ENCODE data around the gene NFIC.
"Not testable (repeated sequence)": the region's sequence is repeated elsewhere in the genome, so short reads cannot be mapped to it uniquely, and the experiment has no call there.

Gene NFIC

GRCh38 chr19:3328743-3329142 is 37.6 kb upstream of the NFIC start:
- no peak overlapping the region for H3K27ac ChIP-seq (ENCODE audit: low read depth, low read length)
- peaks cover 6% of the 10 kb centered on the region for H3K4me1 ChIP-seq (ENCODE audit: insufficient read depth, low read length)
- no peaks in the 10 kb centered on the region for H3K27me3 ChIP-seq (ENCODE audit: control insufficient read depth in 1 of 2, insufficient read depth in 2 of 2, low read length in 2 of 2)
- H3K9ac ChIP-seq (ENCODE audit: low read length), result no peak overlapping the region
- H3K36me3 ChIP-seq (ENCODE audit: insufficient read depth, low read length), result no peaks in the 10 kb centered on the region
- no peak overlapping the region for H3K4me3 ChIP-seq (ENCODE audit: low read depth in 1 of 2, low read length in 2 of 2)
- H3K9me3 ChIP-seq (ENCODE audit: low read length), result no peaks in the 10 kb centered on the region

- H3K9me3 ChIP-seq (ENCODE audit: low read length), result no peaks in the 10 kb centered on the region
- H3K36me3 ChIP-seq (ENCODE audit: insufficient read depth, low read length), result no peaks in the 10 kb centered on the region
- no peak overlapping the region for H3K27ac ChIP-seq (ENCODE audit: low read depth, low read length)
- H3K4me3 ChIP-seq (ENCODE audit: low read depth in 1 of 2, low read length in 2 of 2), result no peak overlapping the region
- H3K4me1 ChIP-seq (ENCODE audit: insufficient read depth, low read length), result peaks cover 12% of the 10 kb centered on the region
- no peak overlapping the region for H3K9ac ChIP-seq (ENCODE audit: low read length)
- H3K27me3 ChIP-seq (ENCODE audit: control insufficient read depth in 1 of 2, insufficient read depth in 2 of 2, low read length in 2 of 2), result no peaks in the 10 kb centered on the region
Observed at GRCh38 chr19:3330047-3330446, 36.3 kb upstream of the NFIC start.

GRCh38 chr19:3332232-3332631 is 34.2 kb upstream of the NFIC start:
- not testable (repeated sequence) for H3K4me3 ChIP-seq (ENCODE audit: low read depth in 1 of 2, low read length in 2 of 2); H3K36me3 ChIP-seq (ENCODE audit: insufficient read depth, low read length); H3K27ac ChIP-seq (ENCODE audit: low read depth, low read length); H3K9ac ChIP-seq (ENCODE audit: low read length); H3K27me3 ChIP-seq (ENCODE audit: control insufficient read depth in 1 of 2, insufficient read depth in 2 of 2, low read length in 2 of 2); H3K9me3 ChIP-seq (ENCODE audit: low read length)
- H3K4me1 ChIP-seq (ENCODE audit: insufficient read depth, low read length), result peaks cover 34% of the 10 kb centered on the region

- Histone ChIP-seq H3K27ac (ENCODE audit: low read depth, low read length) (peak overlapping the region; percentile 19), H3K4me1 (ENCODE audit: insufficient read depth, low read length) (peaks cover 39% of the 10 kb centered on the region), H3K27me3 (ENCODE audit: control insufficient read depth in 1 of 2, insufficient read depth in 2 of 2, low read length in 2 of 2) (no peaks in the 10 kb centered on the region), H3K9ac (ENCODE audit: low read length) (no peak overlapping the region), H3K4me3 (ENCODE audit: low read depth in 1 of 2, low read length in 2 of 2) (no peak overlapping the region), H3K36me3 (ENCODE audit: insufficient read depth, low read length) (no peaks in the 10 kb centered on the region), H3K9me3 (ENCODE audit: low read length) (no peaks in the 10 kb centered on the region)
Observed at GRCh38 chr19:3333020-3333583, 33.3 kb upstream of the NFIC start.

- no peaks in the 10 kb centered on the region for H3K9me3 ChIP-seq (ENCODE audit: low read length)
- peak overlapping the region; percentile 19 for H3K27ac ChIP-seq (ENCODE audit: low read depth, low read length)
- no peaks in the 10 kb centered on the region for H3K36me3 ChIP-seq (ENCODE audit: insufficient read depth, low read length)
- no peak overlapping the region for H3K9ac ChIP-seq (ENCODE audit: low read length)
- peaks cover 42% of the 10 kb centered on the region for H3K4me1 ChIP-seq (ENCODE audit: insufficient read depth, low read length)
- no peaks in the 10 kb centered on the region for H3K27me3 ChIP-seq (ENCODE audit: control insufficient read depth in 1 of 2, insufficient read depth in 2 of 2, low read length in 2 of 2)
- H3K4me3 ChIP-seq (ENCODE audit: low read depth in 1 of 2, low read length in 2 of 2), result no peak overlapping the region
Observed at GRCh38 chr19:3333662-3334061, 32.7 kb upstream of the NFIC start.

DNA sequence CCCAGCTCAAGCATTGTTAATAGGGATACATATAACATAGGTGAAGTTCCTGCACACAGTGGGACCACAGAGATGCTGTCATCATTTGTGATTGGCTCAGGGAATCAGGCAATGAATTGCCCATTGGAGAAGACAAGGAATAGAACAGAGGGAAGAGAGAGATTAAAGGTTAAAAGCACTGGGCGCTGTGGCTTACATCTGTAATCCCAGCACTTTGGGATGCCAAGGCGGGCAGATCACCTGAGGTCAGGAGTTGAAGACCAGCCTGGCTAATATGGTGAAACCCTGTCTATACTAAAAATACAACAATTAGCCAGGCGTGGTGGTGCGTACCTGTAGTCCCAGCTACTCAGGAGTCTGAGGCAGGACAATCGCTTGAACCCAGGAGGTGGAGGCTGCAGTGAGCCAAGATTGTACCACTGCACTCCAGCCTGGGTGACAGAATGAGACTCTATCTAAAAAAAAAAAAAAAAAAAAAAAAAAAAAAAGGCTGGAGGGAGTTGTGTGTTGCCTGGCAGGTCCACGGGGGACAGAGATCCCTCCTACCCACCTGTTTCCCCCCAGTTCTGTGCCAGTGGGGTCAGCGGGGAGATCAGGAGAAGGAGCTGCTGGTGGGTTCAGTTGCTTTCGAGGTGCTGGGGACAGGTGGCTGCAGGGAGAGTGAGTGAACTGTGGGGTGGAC is 31.5 kb upstream of the NFIC start:
- not testable (repeated sequence) for H3K36me3 ChIP-seq (ENCODE audit: insufficient read depth, low read length); H3K4me3 ChIP-seq (ENCODE audit: low read depth in 1 of 2, low read length in 2 of 2); H3K27me3 ChIP-seq (ENCODE audit: control insufficient read depth in 1 of 2, insufficient read depth in 2 of 2, low read length in 2 of 2); H3K9me3 ChIP-seq (ENCODE audit: low read length)
- Histone ChIP-seq H3K9ac (ENCODE audit: low read length) (peak overlapping the region; percentile 41), H3K4me1 (ENCODE audit: insufficient read depth, low read length) (peaks cover 44% of the 10 kb centered on the region), H3K27ac (ENCODE audit: low read depth, low read length) (peak overlapping the region; percentile 96)

- H3K9me3 ChIP-seq (ENCODE audit: low read length), result no peaks in the 10 kb centered on the region
- H3K4me3 ChIP-seq (ENCODE audit: low read depth in 1 of 2, low read length in 2 of 2), result peak overlapping the region in 1 of 2 donors; percentile 1
- H3K36me3 ChIP-seq (ENCODE audit: insufficient read depth, low read length), result no peaks in the 10 kb centered on the region
- H3K4me1 ChIP-seq (ENCODE audit: insufficient read depth, low read length), result peaks cover 44% of the 10 kb centered on the region
- peak overlapping the region; percentile 96 for H3K27ac ChIP-seq (ENCODE audit: low read depth, low read length)
- peak overlapping the region; percentile 41 for H3K9ac ChIP-seq (ENCODE audit: low read length)
- no peaks in the 10 kb centered on the region for H3K27me3 ChIP-seq (ENCODE audit: control insufficient read depth in 1 of 2, insufficient read depth in 2 of 2, low read length in 2 of 2)
Observed at GRCh38 chr19:3335431-3336350, 30.7 kb upstream of the NFIC start.

DNA sequence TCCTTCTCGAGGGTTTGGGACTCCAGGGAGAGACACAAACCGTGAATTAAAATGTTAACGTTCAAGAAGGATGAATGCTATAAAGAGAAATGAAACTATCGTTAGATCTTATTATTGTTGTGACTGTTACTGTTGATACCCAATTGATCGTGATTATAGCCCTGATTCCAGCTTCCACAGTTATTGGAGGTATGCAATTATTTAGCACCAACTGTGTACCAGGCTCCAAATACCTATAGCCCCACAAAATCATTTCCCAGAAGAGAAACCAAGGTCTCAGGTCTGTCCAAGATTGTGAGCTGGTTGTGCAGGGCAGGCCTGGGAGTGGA is 30.1 kb upstream of the NFIC start:
- Histone ChIP-seq H3K4me1 (ENCODE audit: insufficient read depth, low read length) (peaks cover 44% of the 10 kb centered on the region), H3K9me3 (ENCODE audit: low read length) (no peaks in the 10 kb centered on the region), H3K27ac (ENCODE audit: low read depth, low read length) (peak overlapping the region; percentile 96), H3K36me3 (ENCODE audit: insufficient read depth, low read length) (no peaks in the 10 kb centered on the region), H3K27me3 (ENCODE audit: control insufficient read depth in 1 of 2, insufficient read depth in 2 of 2, low read length in 2 of 2) (no peaks in the 10 kb centered on the region), H3K9ac (ENCODE audit: low read length) (peak overlapping the region; percentile 41), H3K4me3 (ENCODE audit: low read depth in 1 of 2, low read length in 2 of 2) (peak overlapping the region in 1 of 2 donors; percentile 1)

DNA sequence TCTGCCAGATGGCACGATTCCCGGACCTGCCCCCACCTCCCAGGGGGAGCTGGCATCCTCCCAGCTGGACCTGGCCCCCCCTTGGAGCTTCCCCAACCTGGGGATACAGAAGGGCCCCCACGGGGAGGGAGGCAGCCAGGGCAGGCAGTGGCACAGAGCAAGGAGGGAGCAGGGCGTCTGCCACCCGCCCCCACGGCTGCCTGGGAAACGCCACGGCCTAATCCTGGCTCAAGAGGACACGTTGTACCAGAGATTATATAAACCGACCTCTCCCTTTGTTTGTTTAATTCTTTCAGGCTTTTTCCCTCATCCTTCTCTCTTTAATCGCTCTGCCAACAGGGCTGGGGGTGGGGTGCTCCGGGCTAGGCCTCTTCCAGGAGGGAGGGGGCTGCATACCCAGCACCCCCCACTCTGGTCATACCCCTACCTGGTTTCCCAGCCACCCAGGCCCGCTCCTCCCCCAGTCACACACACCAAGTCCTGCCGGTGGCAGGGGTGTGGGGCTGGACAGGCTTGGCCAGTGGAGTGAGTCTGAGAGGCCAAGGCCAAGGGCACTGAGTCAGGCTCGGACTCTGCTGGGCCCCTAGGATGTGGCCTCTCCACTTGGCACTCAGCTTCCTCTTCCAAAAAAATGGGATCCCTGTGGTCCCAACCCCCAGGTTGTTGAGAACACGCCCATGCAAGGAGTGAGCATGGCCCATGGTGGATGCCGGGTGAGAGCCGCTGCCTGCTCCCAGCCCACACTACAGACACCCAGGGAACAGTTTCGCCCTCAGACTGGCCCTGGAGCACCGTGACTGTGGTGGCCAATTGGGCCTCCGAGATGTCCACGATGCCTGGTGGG is 29.5 kb upstream of the NFIC start:
- Histone ChIP-seq H3K9ac (ENCODE audit: low read length) (peak overlapping the region; percentile 68), H3K36me3 (ENCODE audit: insufficient read depth, low read length) (no peaks in the 10 kb centered on the region), H3K4me3 (ENCODE audit: low read depth in 1 of 2, low read length in 2 of 2) (peak overlapping the region in 1 of 2 donors; percentile 23), H3K4me1 (ENCODE audit: insufficient read depth, low read length) (peaks cover 44% of the 10 kb centered on the region), H3K9me3 (ENCODE audit: low read length) (no peaks in the 10 kb centered on the region), H3K27me3 (ENCODE audit: control insufficient read depth in 1 of 2, insufficient read depth in 2 of 2, low read length in 2 of 2) (no peaks in the 10 kb centered on the region), H3K27ac (ENCODE audit: low read depth, low read length) (peak overlapping the region; percentile 96)

GRCh38 chr19:3338541-3339181 is 27.7 kb upstream of the NFIC start:
- Histone ChIP-seq H3K9ac (ENCODE audit: low read length) (no peak overlapping the region), H3K4me3 (ENCODE audit: low read depth in 1 of 2, low read length in 2 of 2) (no peak overlapping the region), H3K9me3 (ENCODE audit: low read length) (no peaks in the 10 kb centered on the region), H3K4me1 (ENCODE audit: insufficient read depth, low read length) (peaks cover 39% of the 10 kb centered on the region), H3K27me3 (ENCODE audit: control insufficient read depth in 1 of 2, insufficient read depth in 2 of 2, low read length in 2 of 2) (no peaks in the 10 kb centered on the region), H3K36me3 (ENCODE audit: insufficient read depth, low read length) (no peaks in the 10 kb centered on the region), H3K27ac (ENCODE audit: low read depth, low read length) (no peak overlapping the region)
